Naive thymus-derived CD4-positive, alpha-beta T cell (primary cell): ENCODE measurements around the gene LASP1. TPM values are rescaled to one million over a fixed set of nuclear protein-coding genes. Genes with fewer than 3 reads are reported as not detected.

Experiments
- ATAC-seq: fragments of 150-1000 bp; cut with Tn5 transposase; 2 replicates; pipeline ENCODE4 v1.10.0; 2021; ENCODE audit warnings: mild to moderate bottlenecking, moderate library complexity
- CTCF ChIA-PET: fragments of 350-600 bp; sonication (Branson Sonifier 250); formaldehyde crosslinking; loops from one replicate; lab custom pipeline; 2021; ENCODE audit warnings: antibody characterized with exemption; lab: Charles Lee
- POLR2A ChIA-PET: fragments of 350-600 bp; sonication (Branson Sonifier 250); formaldehyde crosslinking; loops from one replicate; lab custom pipeline; 2021; ENCODE audit warnings: antibody characterized with exemption, inconsistent platforms; lab: Charles Lee
- DNase-seq, 9 donors: peaks; one replicate each; pipeline versions ENCODE4 v3.0.0 to v3.0.0-alpha.2; 2020 to 2022; ENCODE audit warnings: mixed read lengths in 1 of 9
- H3K27ac ChIP-seq: one replicate; pipeline ENCODE4 v1.7.0; 2013; ENCODE audit warnings: mild to moderate bottlenecking, low read depth, low read length, moderate library complexity
- H3K27me3 ChIP-seq, 2 donors: one replicate each; pipeline ENCODE4 v1.7.0; 2013; ENCODE audit warnings: low read length in 2 of 2, mild to moderate bottlenecking in 2 of 2, moderate library complexity in 2 of 2; ENCODE audit not compliant: control insufficient read depth in 2 of 2, insufficient read depth in 2 of 2
- H3K36me3 ChIP-seq, 3 experiments: 1 replicate in 2 of 3; 2 replicates in 1 of 3; pipeline ENCODE4 v1.7.0; 2013; ENCODE audit warnings: low read length in 3 of 3, mild to moderate bottlenecking in 3 of 3, moderate library complexity in 1 of 3; ENCODE audit not compliant: insufficient read depth in 3 of 3, control insufficient read depth in 2 of 3
- H3K4me1 ChIP-seq, 2 donors: one replicate each; pipeline ENCODE4 v1.7.0; 2013; ENCODE audit warnings: low read length in 2 of 2, mild to moderate bottlenecking in 2 of 2, moderate library complexity in 1 of 2; ENCODE audit not compliant: control insufficient read depth in 2 of 2, insufficient read depth in 2 of 2
- H3K4me3 ChIP-seq: 2 replicates; pipeline ENCODE4 v1.7.0; 2013; ENCODE audit warnings: mild to moderate bottlenecking, low read length
- H3K9me3 ChIP-seq, 3 experiments: 1 replicate in 2 of 3; 2 replicates in 1 of 3; pipeline ENCODE4 v1.7.0; 2013; ENCODE audit warnings: low read length in 3 of 3; ENCODE audit not compliant: control insufficient read depth in 2 of 3
- H3K27ac Mint-ChIP-seq, 9 donors: one replicate each; pipeline ENCODE4 v1.8.0; 2020 to 2022; ENCODE audit warnings: mixed read lengths in 9 of 9, mild to moderate bottlenecking in 8 of 9, moderate library complexity in 5 of 9, inconsistent platforms in 2 of 9
- H3K27me3 Mint-ChIP-seq, 5 donors: one replicate each; pipeline ENCODE4 v1.8.0; 2021 to 2022; ENCODE audit warnings: mixed read lengths in 5 of 5, mild to moderate bottlenecking in 1 of 5
- H3K36me3 Mint-ChIP-seq, 5 donors: one replicate each; pipeline ENCODE4 v1.8.0; 2020 to 2022; ENCODE audit warnings: mixed read lengths in 5 of 5, mild to moderate bottlenecking in 3 of 5, inconsistent platforms in 1 of 5
- H3K4me1 Mint-ChIP-seq, 7 donors: one replicate each; pipeline ENCODE4 v1.8.0; 2020 to 2022; ENCODE audit warnings: mixed read lengths in 7 of 7, mild to moderate bottlenecking in 3 of 7, inconsistent platforms in 1 of 7
- H3K4me3 Mint-ChIP-seq, 10 donors: one replicate each; pipeline ENCODE4 v1.8.0; 2020 to 2022; ENCODE audit warnings: mild to moderate bottlenecking in 10 of 10, mixed read lengths in 10 of 10, moderate library complexity in 6 of 10, inconsistent platforms in 2 of 10
- H3K9me3 Mint-ChIP-seq, 11 donors: one replicate each; pipeline ENCODE4 v1.8.0; 2020 to 2022; ENCODE audit warnings: mixed read lengths in 11 of 11, mild to moderate bottlenecking in 4 of 11, inconsistent platforms in 1 of 11, moderate library complexity in 1 of 11
- intact Hi-C, 2 donors: fragments of 100-400 bp; cut with micrococcal nuclease; formaldehyde crosslinking; loops; one replicate each; pipeline ENCODE4 v1.15.1; 2023
- polyA plus RNA-seq, 2 donors: library from polyadenylated mRNA; unstranded; fragments of 300-500 nt; fragmentation: Illumina TruSeq; gene quantifications; one replicate each; pipeline ENCODE4 v1.2.3, GENCODE V29; 2021
- total RNA-seq, 6 experiments: library from RNA in 5 of 6; stranded (reverse) in 5 of 6; gene quantifications; 1 replicate in 5 of 6; 2 replicates in 1 of 6; pipeline ENCODE4 v1.2.3 and lab custom pipeline; 2021 to 2026

LASP1 gene
- total and polyA plus RNA-seq, 7 experiments from 2014 or later, result 43.4 to 199 (median 104) TPM

DNA sequence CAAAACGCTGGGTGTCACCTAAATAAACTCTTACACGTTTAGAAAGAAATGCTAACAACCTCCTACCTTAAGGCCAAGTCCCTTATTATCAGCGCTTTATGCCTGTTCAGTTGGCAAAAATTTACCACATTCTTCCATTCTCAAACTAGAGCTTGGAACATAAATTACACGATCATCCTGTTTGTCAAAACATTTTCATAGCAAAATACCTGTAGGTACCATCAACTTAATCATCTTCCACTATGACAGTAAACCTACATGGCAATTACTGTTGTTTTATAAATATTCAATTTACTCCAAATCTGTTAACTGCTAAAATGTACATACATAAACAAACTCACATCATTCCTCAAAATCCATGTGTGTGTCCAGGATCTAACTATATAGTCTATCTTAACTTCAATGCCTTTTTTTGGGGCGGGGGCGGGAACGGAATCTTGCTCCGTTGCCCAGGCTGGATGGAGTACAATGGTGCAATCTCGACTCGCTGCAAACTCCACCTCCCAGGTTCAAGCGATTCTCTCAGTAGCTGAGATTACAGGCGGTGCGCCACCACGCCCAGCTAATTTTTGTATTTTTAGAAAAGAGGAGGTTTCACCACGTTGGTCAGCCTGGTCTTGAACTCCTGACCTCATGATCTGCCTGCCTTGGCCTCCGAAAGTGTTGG, 20.8 kb upstream of the LASP1 start:
- H3K4me3 ChIP-seq, result no peak overlapping the region
- intact Hi-C loops, result no loop called here
- peaks cover 12 to 20% of the 10 kb centered on the region in 2 donors for H3K4me1 ChIP-seq
- no peak overlapping the region for H3K4me3 Mint-ChIP-seq
- peaks cover 0 to 2% (median 0%) of the 10 kb centered on the region in 11 donors for H3K9me3 Mint-ChIP-seq
- CTCF ChIA-PET, result no interaction called here
- peaks cover 19 to 50% (median 29%) of the 10 kb centered on the region in 5 donors for H3K36me3 Mint-ChIP-seq
- H3K27ac ChIP-seq, result no peak overlapping the region
- H3K4me1 Mint-ChIP-seq, result peaks cover 32 to 43% (median 39%) of the 10 kb centered on the region in 7 donors
- ATAC-seq, result no peak
- no peak for DNase-seq
- no peaks in the 10 kb centered on the region for H3K9me3 ChIP-seq
- peak overlapping the region in 3 of 9 donors; percentile 21 to 36 (median 22) for H3K27ac Mint-ChIP-seq
- POLR2A ChIA-PET, result interaction anchor here (1.4 to 1.7 kb wide), 2 partner anchors 22 to 58 kb away, joined by 3 read pairs; no protein-coding TSS in a partner anchor
- no peaks in the 10 kb centered on the region for H3K27me3 Mint-ChIP-seq
- H3K36me3 ChIP-seq, result peaks cover 8 to 55% (median 22%) of the 10 kb centered on the region in 3 experiments
- no peaks in the 10 kb centered on the region for H3K27me3 ChIP-seq

DNA sequence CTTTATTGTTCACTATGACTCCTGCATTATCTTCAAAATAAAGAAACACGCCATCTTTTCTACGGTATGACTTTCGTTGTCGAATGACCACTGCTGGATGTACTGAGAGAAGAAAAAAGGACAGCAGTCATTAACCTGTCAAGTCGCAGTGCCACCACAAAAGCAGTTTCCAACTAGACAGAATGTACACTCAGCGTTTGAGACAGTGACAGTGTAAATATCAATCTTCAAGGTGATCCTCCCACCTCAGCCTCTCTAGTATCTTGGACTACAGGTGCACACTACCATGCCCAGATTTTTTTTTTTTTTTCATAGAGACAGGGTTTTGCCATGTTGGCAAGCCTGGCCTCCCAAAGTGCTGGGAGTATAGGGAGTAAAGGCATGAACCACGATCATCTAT, 19.5 kb upstream of the LASP1 start:
- no peaks in the 10 kb centered on the region for H3K27me3 Mint-ChIP-seq
- Histone ChIP-seq H3K9me3 (no peaks in the 10 kb centered on the region), H3K27ac (peak overlapping the region; percentile 89), H3K4me1 (peaks cover 16 to 25% of the 10 kb centered on the region in 2 donors), H3K27me3 (no peaks in the 10 kb centered on the region), H3K36me3 (peaks cover 8 to 55% (median 22%) of the 10 kb centered on the region in 3 experiments), H3K4me3 (no peak overlapping the region)
- DNase-seq (no peak), ATAC-seq (no peak)
- H3K4me1 Mint-ChIP-seq, result peaks cover 34 to 52% (median 45%) of the 10 kb centered on the region in 7 donors
- ChIA-PET CTCF (interaction anchor here (0.7 to 0.8 kb wide), 3 partner anchors 48 to 698 kb away, joined by 3 to 5 read pairs (median 3); no protein-coding TSS in a partner anchor), POLR2A (interaction anchor here (5.4 kb wide), 1 partner anchor 19 kb away, joined by 171 read pairs; the partner anchor contains the start of gene LASP1)
- H3K36me3 Mint-ChIP-seq, result peaks cover 19 to 50% (median 29%) of the 10 kb centered on the region in 5 donors
- intact Hi-C loops, result loop anchor here in 1 of 2 donors (5.0 kb wide), 1 partner anchor 148 kb away; no protein-coding TSS in a partner anchor
- H3K4me3 Mint-ChIP-seq, result peak overlapping the region in 6 of 10 donors; percentile 20 to 98 (median 63)
- H3K27ac Mint-ChIP-seq, result peak overlapping the region in 8 of 9 donors; percentile 20 to 100 (median 46)
- H3K9me3 Mint-ChIP-seq, result peaks cover 0 to 2% (median 0%) of the 10 kb centered on the region in 11 donors

DNA sequence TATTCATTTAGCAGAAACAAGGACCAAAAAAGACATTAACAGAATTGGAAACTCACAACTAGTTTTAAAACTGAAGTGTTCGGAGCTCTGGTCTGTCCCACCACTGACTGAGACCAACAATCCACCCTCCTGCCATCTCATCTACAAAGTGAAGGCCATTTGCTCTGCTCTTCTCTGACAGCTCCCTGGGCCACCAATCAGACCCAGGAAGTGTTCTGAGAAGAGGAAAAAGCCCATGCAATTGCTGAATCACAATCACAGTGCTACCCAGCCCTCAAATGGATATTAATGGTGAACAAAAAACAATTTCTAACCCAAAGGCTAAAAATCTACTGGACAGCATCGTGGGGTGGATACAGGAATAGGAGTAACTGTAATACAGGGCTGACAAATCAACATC, 18.4 kb upstream of the LASP1 start:
- H3K4me1 ChIP-seq, result peaks cover 16 to 25% of the 10 kb centered on the region in 2 donors
- Mint-ChIP-seq H3K4me1 (peaks cover 34 to 53% (median 45%) of the 10 kb centered on the region in 7 donors), H3K9me3 (peaks cover 0 to 2% (median 0%) of the 10 kb centered on the region in 11 donors), H3K27me3 (no peaks in the 10 kb centered on the region), H3K4me3 (peak overlapping the region; percentile 38 to 98 (median 96)), H3K27ac (peak overlapping the region; percentile 72 to 100 (median 98)), H3K36me3 (peaks cover 19 to 50% (median 29%) of the 10 kb centered on the region in 5 donors)
- DNase-seq (no peak), ATAC-seq (no peak)
- POLR2A ChIA-PET, result interaction anchor here (0.7 to 5.4 kb wide), 8 partner anchors 10 to 140 kb away, joined by 3 to 171 read pairs (median 16); partner anchors contain the start of genes CWC25 and LASP1
- no peaks in the 10 kb centered on the region for H3K27me3 ChIP-seq
- H3K27ac ChIP-seq, result peak overlapping the region; percentile 89
- CTCF ChIA-PET, result no interaction called here
- peaks cover 8 to 55% (median 22%) of the 10 kb centered on the region in 3 experiments for H3K36me3 ChIP-seq
- no peaks in the 10 kb centered on the region for H3K9me3 ChIP-seq
- peak overlapping the region; percentile 70 for H3K4me3 ChIP-seq
- intact Hi-C loops, result loop anchor here in 1 of 2 donors (5.0 kb wide), 1 partner anchor 149 kb away; no protein-coding TSS in a partner anchor

DNA sequence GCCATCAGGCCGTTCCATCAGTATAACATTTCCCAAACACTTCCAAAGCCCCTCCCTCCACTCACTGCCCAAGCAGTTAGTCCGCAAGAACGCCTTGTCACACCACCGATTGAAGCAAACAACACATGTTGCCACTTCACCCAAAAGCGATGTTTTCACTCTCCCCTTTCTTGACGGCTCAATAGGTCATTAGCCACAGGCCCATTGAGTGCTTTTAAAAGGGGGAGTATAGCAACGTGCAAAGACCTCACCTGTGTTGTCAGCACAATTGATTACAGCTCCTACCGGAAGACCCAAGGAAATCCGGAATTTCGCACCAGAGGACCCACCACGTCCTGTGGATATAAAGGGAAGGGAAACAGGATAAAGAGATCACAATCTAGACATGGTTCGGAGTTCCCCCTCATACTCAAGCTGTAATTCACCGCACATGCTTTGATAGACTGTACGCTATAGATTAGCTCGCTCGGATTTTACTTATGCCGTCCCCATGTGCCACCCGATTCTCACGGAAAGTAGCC, 17.0 kb upstream of the LASP1 start:
- H3K9me3 Mint-ChIP-seq, result peaks cover 0 to 2% (median 0%) of the 10 kb centered on the region in 11 donors
- ATAC-seq, result peak; percentile 61

DNA sequence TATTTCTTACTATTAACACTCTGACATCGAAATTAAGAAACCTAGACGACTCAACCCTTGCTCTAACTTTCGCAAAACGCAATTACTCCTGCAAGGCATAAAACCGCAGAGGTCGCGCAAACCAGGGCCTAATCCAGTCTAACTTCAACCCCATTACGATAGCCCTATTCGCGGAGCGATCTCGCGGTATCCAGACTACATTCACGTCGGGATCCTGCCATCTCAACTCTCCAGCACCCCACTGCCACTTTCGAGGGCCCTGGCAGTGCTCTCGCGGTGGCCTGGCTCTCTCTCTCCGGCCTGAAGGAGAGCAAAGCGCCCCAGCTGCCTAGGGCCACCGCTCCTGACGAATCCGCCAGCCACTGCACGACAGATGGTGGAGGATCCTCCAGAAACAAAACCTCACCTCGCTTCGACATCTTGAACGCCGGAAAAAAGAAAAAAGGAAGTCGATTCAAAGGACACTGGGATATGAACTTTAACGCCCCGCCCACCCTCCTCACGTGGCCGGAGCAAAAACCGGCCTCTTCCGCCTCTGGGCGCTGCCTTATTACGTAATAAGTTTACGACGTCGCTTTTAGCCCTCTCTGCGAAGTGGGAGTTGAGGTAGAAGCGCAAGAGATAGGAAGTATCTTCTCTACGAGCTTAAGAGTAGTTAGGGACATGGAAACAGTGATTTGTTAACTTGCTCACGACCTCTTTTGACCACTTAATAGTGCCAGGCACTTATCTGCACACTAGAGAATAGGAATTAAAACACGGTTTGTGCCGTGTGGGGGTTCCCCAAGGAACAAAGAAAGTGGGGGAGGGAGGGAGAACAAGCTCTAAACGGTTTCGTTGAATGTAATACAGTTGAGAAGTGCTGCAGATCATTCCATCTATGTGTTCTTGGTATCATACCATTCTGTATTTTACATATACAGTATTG, 16.3 kb upstream of the LASP1 start, which contains the start of gene RPL23:
Gene RPL23, minus strand, starts transcription at position 430 of the 928 bp plus-strand sequence. Its CDS starts 11 bp downstream, at position 419.
- Mint-ChIP-seq H3K27ac (peak within 1 kb of the TSS; percentile 96 to 100 (median 99)), H3K27me3 (no peaks in the 10 kb centered on the region), H3K9me3 (peaks cover 0 to 2% (median 0%) of the 10 kb centered on the region in 11 donors), H3K36me3 (peaks cover 19 to 44% (median 29%) of the 10 kb centered on the region in 5 donors), H3K4me3 (peak within 1 kb of the TSS; percentile 82 to 98 (median 96)), H3K4me1 (peaks cover 34 to 53% (median 45%) of the 10 kb centered on the region in 7 donors)
- peaks cover 8 to 39% (median 15%) of the 10 kb centered on the region in 3 experiments for H3K36me3 ChIP-seq
- DNase-seq, result peak; percentile 67 to 94 (median 91)
- intact Hi-C loops, result loop anchor here (1.0 to 5.0 kb wide), 8 partner anchors 16 to 300 kb away; partner anchors contain the start of genes CWC25 (in 2 of the 2), PSMB3 (in 2 of the 2) and PIP4K2B (in 1 of the 2)
- peak within 1 kb of the TSS; percentile 89 for H3K27ac ChIP-seq
- H3K27me3 ChIP-seq, result no peaks in the 10 kb centered on the region
- H3K4me1 ChIP-seq, result peaks cover 16 to 25% of the 10 kb centered on the region in 2 donors
- ChIA-PET CTCF (interaction anchor here (0.6 to 1.9 kb wide), 9 partner anchors 15 to 381 kb away, joined by 3 to 21 read pairs (median 4); partner anchors contain the start of gene LASP1), POLR2A (interaction anchor here (0.7 to 5.4 kb wide), 37 partner anchors 9 to 608 kb away, joined by 3 to 171 read pairs (median 5); partner anchors contain the start of genes CDK12, CWC25, FBXO47 and LASP1)
- no peaks in the 10 kb centered on the region for H3K9me3 ChIP-seq
- ATAC-seq, result peak; percentile 91
- H3K4me3 ChIP-seq, result peak within 1 kb of the TSS; percentile 70

More for the DNA sequence above, 17.0 kb upstream of the LASP1 start:
- Histone ChIP-seq H3K27me3 (no peaks in the 10 kb centered on the region), H3K36me3 (peaks cover 8 to 46% (median 22%) of the 10 kb centered on the region in 3 experiments), H3K4me1 (peaks cover 16 to 25% of the 10 kb centered on the region in 2 donors), H3K27ac (peak overlapping the region; percentile 89), H3K9me3 (no peaks in the 10 kb centered on the region), H3K4me3 (peak overlapping the region; percentile 70)
- POLR2A ChIA-PET, result interaction anchor here (1.4 to 5.4 kb wide), 15 partner anchors 11 to 609 kb away, joined by 3 to 171 read pairs (median 11); partner anchors contain the start of genes CDK12, CWC25, FBXO47 and LASP1
- Mint-ChIP-seq H3K4me3 (peak overlapping the region; percentile 82 to 98 (median 96)), H3K4me1 (peaks cover 34 to 53% (median 45%) of the 10 kb centered on the region in 7 donors), H3K27me3 (no peaks in the 10 kb centered on the region), H3K27ac (peak overlapping the region; percentile 96 to 100 (median 99)), H3K36me3 (peaks cover 19 to 46% (median 29%) of the 10 kb centered on the region in 5 donors)
- CTCF ChIA-PET, result interaction anchor here (1.5 kb wide), 1 partner anchor 69 kb away, joined by 3 read pairs; no protein-coding TSS in a partner anchor
- intact Hi-C loops, result loop anchor here (1.0 to 5.0 kb wide), 8 partner anchors 16 to 300 kb away; partner anchors contain the start of genes CWC25 (in 2 of the 2), PSMB3 (in 2 of the 2) and PIP4K2B (in 1 of the 2)
- DNase-seq, result peak in 2 of 9 donors; percentile 41 to 63
